A375 (cell line): ENCODE data around the gene PCDHAC1. TPM values are rescaled to one million over a fixed set of nuclear protein-coding genes. Genes with fewer than 3 reads are reported as not detected.

Experiments used
- small RNA-seq: library from RNA; depleted of rRNA; stranded (forward); fragments of <200 nt; gene quantifications from one replicate; pipeline ENCODE3, GENCODE V24; 2014
- total RNA-seq: library from RNA; depleted of rRNA; stranded (reverse); fragments of >200 nt; shearing (Covaris generic); gene quantifications from 2 replicates; pipeline ENCODE4 v1.2.3, GENCODE V29; 2014; rRNA removed

Gene PCDHAC1, protein sequence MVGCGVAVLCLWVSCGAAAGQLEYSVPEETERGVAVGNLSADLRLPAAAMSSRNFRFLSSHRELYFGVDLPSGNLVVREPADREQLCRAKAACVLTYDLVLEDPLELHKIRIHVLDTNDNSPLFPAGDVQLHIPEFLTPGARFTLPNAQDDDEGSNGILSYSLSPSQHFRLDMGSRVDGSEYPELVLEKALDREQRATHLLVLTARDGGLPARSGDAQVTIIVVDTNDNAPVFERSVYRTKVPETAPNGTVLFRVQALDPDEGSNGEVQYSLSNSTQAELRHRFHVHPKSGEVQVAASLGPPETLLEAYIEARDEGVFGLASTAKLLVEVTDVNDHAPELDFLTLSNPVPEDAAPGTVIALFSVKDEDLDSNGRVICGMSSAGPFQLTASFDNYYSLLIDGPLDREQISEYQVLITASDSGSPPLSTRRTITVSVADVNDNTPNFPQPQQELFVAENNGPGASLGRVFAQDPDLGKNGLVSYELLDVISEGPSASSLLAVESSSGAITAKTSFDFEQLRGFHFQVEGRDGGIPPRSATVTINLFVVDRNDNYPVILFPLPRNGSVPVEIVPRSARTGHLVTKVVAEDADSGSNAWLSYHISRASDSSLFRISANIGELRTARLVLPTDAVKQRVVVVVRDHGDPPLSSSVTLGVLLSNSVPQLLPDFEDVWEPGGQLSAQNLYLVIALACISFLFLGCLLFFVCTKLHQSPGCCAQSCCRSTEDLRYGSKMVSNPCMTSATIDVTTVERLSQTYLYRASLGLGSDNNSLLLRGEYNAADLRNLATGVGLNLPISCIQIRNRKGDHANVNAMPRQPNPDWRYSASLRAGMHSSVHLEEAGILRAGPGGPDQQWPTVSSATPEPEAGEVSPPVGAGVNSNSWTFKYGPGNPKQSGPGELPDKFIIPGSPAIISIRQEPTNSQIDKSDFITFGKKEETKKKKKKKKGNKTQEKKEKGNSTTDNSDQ
- total RNA-seq: 1.5 and 2.3 TPM in 2 replicates

GRCh38 chr5:140925806-140926442 lies at the start of gene PCDHAC1:
TSS of gene PCDHAC1 (plus strand) at chr5:140926299. CDS start at chr5:140926893, 594 bp downstream.

GRCh38 chr5:140881889-140882590 lies 44.1 kb upstream of the PCDHAC1 start, which contains the start of gene PCDHA13:
TSS of gene PCDHA13 (plus strand) at chr5:140882124. CDS start at chr5:140882269, 145 bp downstream.

GRCh38 chr5:140966293-140967225 lies 40.5 kb downstream of the PCDHAC1 start, which contains the start of gene PCDHAC2:
TSS of gene PCDHAC2 (plus strand) at chr5:140966476. CDS start at chr5:140966767, 291 bp downstream.

Small RNAs within 50 kb of the gene (small RNA-seq; reads per million reads assigned to genes)
- not detected for gene AC010223.1

Other genes starting within 250 kb of the PCDHAC1 start
- 181 and 182 TPM in 2 replicates for gene HARS1, start 234.9 kb upstream of the PCDHAC1 start, total RNA-seq
- 36.4 and 42.9 TPM in 2 replicates for gene HARS2, start 234.8 kb upstream of the PCDHAC1 start, total RNA-seq
- 54.2 and 64.0 TPM in 2 replicates for gene ZMAT2, start 225.9 kb upstream of the PCDHAC1 start, total RNA-seq
- gene PCDHA1, start 140.2 kb upstream of the PCDHAC1 start, total RNA-seq: 2.1 and 2.5 TPM in 2 replicates
- 0.96 and 1.3 TPM in 2 replicates for gene PCDHA2, start 131.4 kb upstream of the PCDHAC1 start, total RNA-seq
- gene PCDHA3, start 125.2 kb upstream of the PCDHAC1 start, total RNA-seq: 1.6 and 2.5 TPM in 2 replicates
- gene PCDHA4, start 119.2 kb upstream of the PCDHAC1 start, total RNA-seq: 2.4 and 3.2 TPM in 2 replicates
- gene PCDHA5, start 104.7 kb upstream of the PCDHAC1 start, total RNA-seq: 2.5 and 3.0 TPM in 2 replicates
- 11.5 TPM in 2 replicates for gene PCDHA6, start 98.3 kb upstream of the PCDHAC1 start, total RNA-seq
- 3.0 and 4.4 TPM in 2 replicates for gene PCDHA7, start 92.0 kb upstream of the PCDHAC1 start, total RNA-seq
- gene PCDHA8, start 85.1 kb upstream of the PCDHAC1 start, total RNA-seq: 0.37 and 0.53 TPM in 2 replicates
- 1.8 and 2.2 TPM in 2 replicates for gene PCDHA9, start 77.9 kb upstream of the PCDHAC1 start, total RNA-seq
- gene PCDHA10, start 70.4 kb upstream of the PCDHAC1 start, total RNA-seq: 1.5 and 1.8 TPM in 2 replicates
- 1.9 and 4.9 TPM in 2 replicates for gene PCDHA11, start 57.3 kb upstream of the PCDHAC1 start, total RNA-seq
- gene PCDHA12, start 51.0 kb upstream of the PCDHAC1 start, total RNA-seq: 2.8 and 3.7 TPM in 2 replicates
- 1.3 and 1.4 TPM in 2 replicates for gene PCDHA13, start 44.2 kb upstream of the PCDHAC1 start, total RNA-seq
- gene PCDHAC2, start 40.2 kb downstream of the PCDHAC1 start, total RNA-seq: 3.9 and 5.3 TPM in 2 replicates
- 0.11 TPM in 1 of 2 replicates, not detected in the other for gene PCDHB1, start 125.1 kb downstream of the PCDHAC1 start, total RNA-seq
- gene PCDHB2, start 168.3 kb downstream of the PCDHAC1 start, total RNA-seq: 11.2 and 12.8 TPM in 2 replicates
- 0.26 and 0.45 TPM in 2 replicates for gene PCDHB3, start 174.2 kb downstream of the PCDHAC1 start, total RNA-seq
- gene PCDHB4, start 195.5 kb downstream of the PCDHAC1 start, total RNA-seq: 0.66 and 1.7 TPM in 2 replicates
- 12.2 and 12.4 TPM in 2 replicates for gene PCDHB5, start 208.9 kb downstream of the PCDHAC1 start, total RNA-seq
- gene PCDHB6, start 223.8 kb downstream of the PCDHAC1 start, total RNA-seq: 7.8 and 10.6 TPM in 2 replicates
- gene PCDHB7, start 246.3 kb downstream of the PCDHAC1 start, total RNA-seq: 5.7 and 6.7 TPM in 2 replicates